Mesenchymal stem cell (in vitro differentiated cells and primary cell): ENCODE measurements around the gene TMEM200A.

Experiments
- DNase-seq: peaks from one replicate; pipeline ENCODE4 v3.0.0-alpha.2; 2013
- H2AFZ ChIP-seq: one replicate; pipeline ENCODE4 v1.6.1; 2013; ENCODE audit warnings: low read depth, mild to moderate bottlenecking, control low read depth, inconsistent platforms, low read length, moderate library complexity
- H2AK5ac ChIP-seq: 2 replicates; pipeline ENCODE4 v1.6.1; 2013; ENCODE audit warnings: low read length, moderate library complexity, mild to moderate bottlenecking, inconsistent platforms; ENCODE audit not compliant: severe bottlenecking
- H2BK120ac ChIP-seq: one replicate; pipeline ENCODE4 v1.6.1; 2013; ENCODE audit warnings: low read depth, mild to moderate bottlenecking, inconsistent platforms, low read length, moderate library complexity
- H2BK12ac ChIP-seq, 2 experiments: one replicate each; pipeline ENCODE4 v1.6.1; 2013; ENCODE audit warnings: inconsistent platforms in 2 of 2, low read length in 2 of 2, mild to moderate bottlenecking in 2 of 2, moderate library complexity in 2 of 2, control low read depth in 1 of 2
- H2BK15ac ChIP-seq: one replicate; pipeline ENCODE4 v1.6.1; 2013; ENCODE audit warnings: mild to moderate bottlenecking, low read depth, inconsistent platforms; ENCODE audit not compliant: poor library complexity, severe bottlenecking
- H2BK5ac ChIP-seq: 2 replicates; pipeline ENCODE4 v1.6.1; 2013; ENCODE audit warnings: low read depth, mild to moderate bottlenecking, low read length, control low read depth, inconsistent platforms; ENCODE audit not compliant: poor library complexity, severe bottlenecking
- H3K14ac ChIP-seq, 2 experiments: one replicate each; pipeline ENCODE4 v1.6.1; 2013; ENCODE audit warnings: inconsistent platforms in 2 of 2, low read length in 2 of 2, control low read depth in 1 of 2, mild to moderate bottlenecking in 1 of 2, moderate library complexity in 1 of 2
- H3K18ac ChIP-seq, 2 experiments: one replicate each; pipeline ENCODE4 v1.6.1; 2013; ENCODE audit warnings: inconsistent platforms in 2 of 2, low read length in 2 of 2, control low read depth in 1 of 2, low read depth in 1 of 2, mild to moderate bottlenecking in 1 of 2
- H3K23ac ChIP-seq, 2 experiments: one replicate each; pipeline ENCODE4 v1.6.1; 2013; ENCODE audit warnings: inconsistent platforms in 2 of 2, low read length in 2 of 2, mild to moderate bottlenecking in 2 of 2, moderate library complexity in 2 of 2, control low read depth in 1 of 2
- H3K27ac ChIP-seq: 2 replicates; pipeline ENCODE4 v1.5.1; 2013; ENCODE audit warnings: mild to moderate bottlenecking, moderate library complexity, low read length, control low read depth, inconsistent platforms; ENCODE audit not compliant: poor library complexity, severe bottlenecking
- H3K27me3 ChIP-seq, 2 experiments: 2 replicates each; pipeline versions ENCODE4 v1.6.1 to v1.7.0; 2013; ENCODE audit warnings: low read length in 2 of 2, mild to moderate bottlenecking in 2 of 2, moderate library complexity in 2 of 2, control low read depth in 1 of 2, inconsistent platforms in 1 of 2; ENCODE audit not compliant: control insufficient read depth in 1 of 2, insufficient read depth in 1 of 2
- H3K36me3 ChIP-seq, 2 experiments: 2 replicates each; pipeline versions ENCODE4 v1.6.1 to v1.7.0; 2013; ENCODE audit warnings: low read length in 2 of 2, control low read depth in 1 of 2, inconsistent platforms in 1 of 2, low read depth in 1 of 2, mild to moderate bottlenecking in 1 of 2; ENCODE audit not compliant: insufficient read depth in 2 of 2, control insufficient read depth in 1 of 2
- H3K4ac ChIP-seq, 2 experiments: one replicate each; pipeline ENCODE4 v1.6.1; 2013; ENCODE audit warnings: inconsistent platforms in 2 of 2, low read length in 2 of 2, mild to moderate bottlenecking in 2 of 2, moderate library complexity in 2 of 2, control low read depth in 1 of 2, low read depth in 1 of 2
- H3K4me1 ChIP-seq: 2 replicates; pipeline ENCODE4 v1.6.1; 2013; ENCODE audit warnings: low read depth, low read length, control low read depth; ENCODE audit not compliant: control insufficient read depth, insufficient read depth
- H3K4me2 ChIP-seq: 2 replicates; pipeline ENCODE4 v1.6.1; 2013; ENCODE audit warnings: low read length, mild to moderate bottlenecking, inconsistent platforms; ENCODE audit not compliant: poor library complexity, severe bottlenecking
- H3K4me3 ChIP-seq, 2 experiments: 2 replicates each; pipeline versions ENCODE4 v1.5.1 to v1.7.0; 2013; ENCODE audit warnings: low read length in 2 of 2, mild to moderate bottlenecking in 2 of 2, control low read depth in 1 of 2, low read depth in 1 of 2; ENCODE audit not compliant: insufficient read depth in 1 of 2
- H3K79me1 ChIP-seq: replicated peaks from 2 replicates; pipeline ENCODE4 v1.6.1; 2013; ENCODE audit warnings: mild to moderate bottlenecking, control low read depth, low read length, inconsistent platforms; ENCODE audit not compliant: poor library complexity, severe bottlenecking
- H3K9ac ChIP-seq: 2 replicates; pipeline ENCODE4 v1.7.0; 2013; ENCODE audit warnings: mild to moderate bottlenecking, low read length, moderate library complexity
- H3K9me3 ChIP-seq: 2 replicates; pipeline ENCODE4 v1.7.0; 2013; ENCODE audit warnings: mild to moderate bottlenecking, low read length; ENCODE audit not compliant: control insufficient read depth
- H4K8ac ChIP-seq: one replicate; pipeline ENCODE4 v1.6.1; 2013; ENCODE audit warnings: inconsistent platforms, mild to moderate bottlenecking, low read length, moderate library complexity
- H4K91ac ChIP-seq: one replicate; pipeline ENCODE4 v1.6.1; 2013; ENCODE audit warnings: mild to moderate bottlenecking, low read length, inconsistent platforms
- WGBS: methylation state at CpG from one replicate; pipeline ENCODE4 v1.1.7; 2013; ENCODE audit warnings: mixed read lengths; 5-methylcytosine and 5-hydroxymethylcytosine counted together

The TMEM200A gene

DNA sequence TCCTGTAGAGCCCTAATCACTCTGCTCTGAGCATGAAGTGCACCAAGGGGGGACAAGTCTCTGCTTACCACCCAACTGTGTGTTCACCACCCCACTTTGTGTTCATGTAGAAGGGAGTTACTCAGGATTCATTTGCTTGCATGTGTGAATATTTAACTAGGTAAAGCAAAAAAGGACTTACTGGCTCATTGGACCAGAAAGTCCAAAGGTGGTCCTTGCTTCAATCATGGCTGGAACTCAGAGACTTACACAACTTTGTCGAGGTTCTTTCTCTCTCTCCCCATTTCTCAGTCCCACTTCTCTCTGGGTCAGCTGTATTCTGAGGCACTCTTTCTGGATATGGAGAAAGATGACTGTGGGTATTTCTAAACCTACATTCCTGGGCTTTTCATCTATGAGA, 4.0 kb downstream of the TMEM200A start:
- Histone ChIP-seq H3K18ac (no peak overlapping the region), H3K36me3 (peaks cover 0 to 28% of the 10 kb centered on the region in 2 experiments), H4K91ac (no peak overlapping the region), H2AK5ac (no peak overlapping the region), H2BK120ac (no peak overlapping the region), H3K9ac (no peak overlapping the region), H4K8ac (no peak overlapping the region), H3K9me3 (no peaks in the 10 kb centered on the region), H3K27me3 (peaks cover 0 to 31% of the 10 kb centered on the region in 2 experiments), H3K4me3 (peak overlapping the region in 1 of 2 experiments; percentile 86), H3K4me1 (peaks cover 14% of the 10 kb centered on the region), H2BK12ac (no peak overlapping the region), H3K4me2 (no peak overlapping the region), H2AFZ (no peak overlapping the region), H3K14ac (no peak overlapping the region), H3K4ac (no peak overlapping the region), H3K23ac (no peak overlapping the region), H2BK15ac (no peak overlapping the region), H3K27ac (no peak overlapping the region), H2BK5ac (no peak overlapping the region), H3K79me1 (no peaks in the 10 kb centered on the region)
- no peak for DNase-seq
- WGBS = no CpG with 5 or more reads among the region's 1 CpG

GRCh38 chr6:130371921-130372420, 6.2 kb downstream of the TMEM200A start:
- Histone ChIP-seq H3K4me2 (no peak overlapping the region), H3K14ac (peak overlapping the region in 1 of 2 experiments; percentile 25), H2BK120ac (no peak overlapping the region), H4K91ac (no peak overlapping the region), H2BK15ac (no peak overlapping the region), H3K27ac (no peak overlapping the region), H3K79me1 (no peaks in the 10 kb centered on the region), H2AFZ (no peak overlapping the region), H2BK5ac (no peak overlapping the region), H3K9me3 (no peaks in the 10 kb centered on the region), H4K8ac (no peak overlapping the region), H3K4me3 (peak overlapping the region in 1 of 2 experiments; percentile 12), H3K4ac (no peak overlapping the region), H2AK5ac (no peak overlapping the region), H3K27me3 (peaks cover 0 to 22% of the 10 kb centered on the region in 2 experiments), H3K36me3 (peaks cover 0 to 38% of the 10 kb centered on the region in 2 experiments), H2BK12ac (no peak overlapping the region), H3K4me1 (peaks cover 2% of the 10 kb centered on the region), H3K9ac (no peak overlapping the region), H3K23ac (no peak overlapping the region), H3K18ac (no peak overlapping the region)
- DNase-seq = peak; percentile 42
- WGBS = 71% methylated on average over 7 of the region's 7 CpGs

DNA sequence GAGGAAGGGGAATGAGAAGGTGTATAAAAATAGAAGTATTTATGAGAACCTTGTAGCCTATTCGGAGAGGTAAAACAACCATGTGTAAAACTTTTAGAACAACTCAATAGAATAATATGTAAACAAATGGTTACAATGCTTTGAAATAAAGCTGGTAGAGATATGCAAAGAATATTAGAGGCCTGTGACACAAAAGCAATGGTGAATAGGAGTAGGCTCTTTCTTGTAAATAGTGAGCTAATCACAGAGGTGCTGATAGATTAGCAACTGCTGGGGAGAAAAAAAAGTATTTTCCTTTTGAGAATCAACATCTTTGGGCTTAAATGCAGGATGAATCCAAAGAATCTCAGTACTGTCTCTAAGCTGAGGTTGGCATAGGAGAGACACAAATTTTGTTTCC, 7.0 kb downstream of the TMEM200A start:
- no CpG with 5 or more reads among the region's 1 CpG for WGBS
- H3K4me3 ChIP-seq = no peak overlapping the region
- no peak overlapping the region for H3K14ac ChIP-seq
- H3K27me3 ChIP-seq = peaks cover 0 to 18% of the 10 kb centered on the region in 2 experiments
- no peak overlapping the region for H3K18ac ChIP-seq
- no peak overlapping the region for H2BK12ac ChIP-seq
- H3K4me2 ChIP-seq = no peak overlapping the region
- H3K23ac ChIP-seq = no peak overlapping the region
- peak overlapping the region; percentile 7 for H3K9ac ChIP-seq
- DNase-seq = no peak
- H2BK5ac ChIP-seq = no peak overlapping the region
- H2BK15ac ChIP-seq = no peak overlapping the region
- H2AK5ac ChIP-seq = no peak overlapping the region
- H4K91ac ChIP-seq = no peak overlapping the region
- H3K36me3 ChIP-seq = peaks cover 0 to 38% of the 10 kb centered on the region in 2 experiments
- H3K27ac ChIP-seq = no peak overlapping the region
- H3K4ac ChIP-seq = no peak overlapping the region
- no peak overlapping the region for H2AFZ ChIP-seq
- H3K4me1 ChIP-seq = peaks cover 2% of the 10 kb centered on the region
- no peak overlapping the region for H2BK120ac ChIP-seq
- H3K79me1 ChIP-seq = no peaks in the 10 kb centered on the region
- no peak overlapping the region for H4K8ac ChIP-seq
- no peaks in the 10 kb centered on the region for H3K9me3 ChIP-seq

GRCh38 chr6:130373992-130374391, 8.2 kb downstream of the TMEM200A start:
- Histone ChIP-seq H3K9me3 (no peaks in the 10 kb centered on the region), H3K4me2 (no peak overlapping the region), H2AFZ (no peak overlapping the region), H3K27ac (no peak overlapping the region), H3K14ac (peak overlapping the region in 1 of 2 experiments; percentile 81), H3K18ac (peak overlapping the region in 1 of 2 experiments; percentile 57), H3K4me1 (peaks cover 2% of the 10 kb centered on the region), H4K8ac (no peak overlapping the region), H2BK120ac (no peak overlapping the region), H3K4me3 (no peak overlapping the region), H3K79me1 (no peaks in the 10 kb centered on the region), H3K27me3 (peaks cover 0 to 8% of the 10 kb centered on the region in 2 experiments), H2AK5ac (no peak overlapping the region), H3K9ac (no peak overlapping the region), H3K4ac (no peak overlapping the region), H4K91ac (no peak overlapping the region), H2BK5ac (no peak overlapping the region), H3K23ac (no peak overlapping the region), H2BK15ac (no peak overlapping the region), H3K36me3 (peaks cover 0 to 40% of the 10 kb centered on the region in 2 experiments), H2BK12ac (no peak overlapping the region)
- no peak for DNase-seq
- 74% methylated on average over 2 of the region's 2 CpGs for WGBS
